HG03175 (cell line): ENCODE measurements around the gene FUT4.
A peak's percentile ranks its signal among the peaks of the same experiment; 100 is the strongest.
"Not testable (repeated sequence)": the region's sequence is repeated elsewhere in the genome, so short reads cannot be mapped to it uniquely, and the experiment has no call there.

Experiments used
- ATAC-seq: cut with Tn5 transposase; IDR thresholded peaks from one replicate; pipeline ENCODE4 v1.9.1; 2021; ENCODE audit warnings: mild to moderate bottlenecking, moderate library complexity; ENCODE audit not compliant: unreplicated experiment

Gene FUT4

DNA sequence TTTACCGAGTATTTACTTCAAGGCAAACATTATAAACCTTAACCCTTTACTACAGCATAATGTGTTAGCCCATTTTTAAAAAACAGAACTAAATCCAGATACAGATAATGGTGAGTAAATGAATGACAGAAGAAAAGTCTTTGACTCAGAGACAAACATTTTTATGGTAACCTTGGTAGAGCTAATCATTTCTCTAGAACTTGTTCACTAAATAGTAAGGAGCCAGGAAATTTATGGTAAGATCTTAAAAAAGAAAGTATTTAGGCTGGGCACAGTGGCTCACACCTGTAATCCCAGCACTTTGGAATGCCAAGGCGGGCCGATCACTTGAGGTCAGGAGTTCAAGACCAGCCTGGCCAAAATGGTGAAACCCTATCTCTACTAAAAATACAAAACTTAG lies 11.5 kb upstream of the FUT4 start:
- no peak for ATAC-seq

DNA sequence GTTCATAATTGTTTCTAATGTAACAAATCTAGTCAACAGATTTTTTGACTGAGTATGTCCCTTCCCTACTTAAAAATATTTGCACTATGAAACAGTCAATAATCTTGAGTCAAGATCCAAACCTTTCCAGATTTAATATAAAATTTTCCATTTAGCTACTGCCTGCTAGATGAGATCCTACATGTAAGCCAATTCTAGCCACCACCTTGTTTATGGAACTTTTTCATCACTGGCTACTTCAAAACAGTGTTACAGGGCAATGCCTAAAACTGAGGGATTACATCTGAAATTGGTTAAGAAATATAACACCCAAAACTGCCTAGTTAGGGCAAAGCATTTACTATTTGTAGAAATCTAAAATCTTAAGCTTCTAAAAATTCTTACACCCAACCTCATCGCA lies 10.5 kb upstream of the FUT4 start:
- no peak for ATAC-seq

DNA sequence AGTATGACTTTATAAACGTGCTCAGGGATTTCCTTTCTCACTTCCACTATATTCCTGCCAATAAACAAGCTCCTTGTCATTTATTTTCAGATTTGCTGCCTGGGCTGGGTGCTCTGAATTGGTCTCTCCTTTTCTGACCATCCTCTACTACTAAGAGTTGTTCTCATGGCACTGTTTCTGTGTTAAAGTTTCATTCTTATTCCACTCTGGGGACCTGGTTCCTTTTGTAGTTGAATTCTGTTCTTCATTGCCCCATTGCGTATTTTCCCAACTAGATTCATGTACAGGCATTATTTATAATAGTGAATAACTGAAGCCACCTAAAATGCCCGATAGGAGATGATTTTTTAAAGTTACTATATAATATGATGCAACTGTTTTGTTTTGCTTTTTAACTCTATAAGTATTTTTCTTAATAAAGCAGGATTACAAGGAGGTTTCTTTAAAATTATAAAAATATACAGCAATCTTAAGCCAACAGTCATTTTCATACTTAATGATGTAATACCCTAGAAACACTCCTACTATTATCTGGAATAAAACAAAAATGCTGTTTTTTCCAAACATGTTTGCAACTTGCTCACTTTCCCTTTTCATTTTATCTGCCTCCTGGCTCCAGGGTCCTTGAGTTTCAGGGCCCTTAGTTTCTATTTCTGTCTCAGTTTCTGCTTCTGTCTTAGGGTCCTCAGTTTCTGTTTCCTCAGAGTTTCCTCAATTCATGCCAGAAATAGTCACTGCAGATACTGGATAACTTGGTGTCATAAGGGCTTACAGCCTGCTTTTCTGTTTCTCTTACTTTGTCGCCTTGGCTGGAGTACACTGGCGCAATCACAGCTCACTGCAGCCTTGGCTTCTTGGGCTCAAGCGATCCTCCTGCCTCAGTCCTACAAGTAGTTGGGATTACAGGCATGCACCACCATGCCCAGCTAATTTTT lies 9.8 kb upstream of the FUT4 start:
- ATAC-seq = no peak

DNA sequence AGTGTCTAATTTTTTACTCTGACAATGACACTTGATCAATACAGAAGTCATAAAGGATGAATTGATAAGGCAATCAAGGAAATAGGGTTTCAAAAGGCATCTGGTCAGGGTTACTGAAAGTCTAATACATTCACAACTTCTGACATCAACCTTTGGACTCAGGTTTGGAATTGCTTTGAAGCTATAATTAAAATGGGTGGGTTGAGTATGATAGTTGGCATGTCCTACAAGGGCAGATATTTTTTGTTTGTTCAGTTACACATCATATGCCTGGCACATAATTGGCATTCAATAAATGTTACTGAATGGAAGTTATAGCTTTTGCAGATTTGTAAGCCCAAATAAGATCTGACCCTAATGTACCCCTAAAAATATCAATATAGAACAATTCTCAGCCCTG lies 7.3 kb upstream of the FUT4 start:
- ATAC-seq = no peak

DNA sequence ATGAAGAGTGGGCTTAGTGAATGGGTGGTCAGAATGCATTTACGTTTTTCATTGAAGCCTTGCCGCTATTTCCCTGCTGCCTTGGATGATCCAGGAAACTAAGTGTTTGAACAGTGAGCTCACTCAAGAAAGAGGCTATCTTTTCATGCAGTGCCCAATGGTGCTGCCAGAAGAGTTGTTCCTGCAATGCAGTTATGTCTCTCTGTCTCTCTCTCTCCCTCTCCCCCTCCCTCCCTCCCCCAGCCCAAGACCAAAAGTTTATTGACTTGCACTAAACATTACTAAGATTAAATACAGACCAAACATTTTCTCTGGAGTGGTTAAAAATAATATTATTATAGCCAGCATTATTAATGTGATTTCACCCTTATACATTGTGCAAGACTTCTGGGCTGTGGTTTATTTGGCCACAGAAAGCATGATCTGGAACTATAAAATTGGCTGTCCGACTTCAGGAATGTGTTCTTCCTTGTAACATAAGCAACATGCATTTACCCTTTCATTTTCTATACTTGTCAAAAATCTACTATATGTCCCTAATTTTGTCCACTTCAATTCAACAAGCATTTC lies 6.6 kb upstream of the FUT4 start:
- no peak for ATAC-seq

DNA sequence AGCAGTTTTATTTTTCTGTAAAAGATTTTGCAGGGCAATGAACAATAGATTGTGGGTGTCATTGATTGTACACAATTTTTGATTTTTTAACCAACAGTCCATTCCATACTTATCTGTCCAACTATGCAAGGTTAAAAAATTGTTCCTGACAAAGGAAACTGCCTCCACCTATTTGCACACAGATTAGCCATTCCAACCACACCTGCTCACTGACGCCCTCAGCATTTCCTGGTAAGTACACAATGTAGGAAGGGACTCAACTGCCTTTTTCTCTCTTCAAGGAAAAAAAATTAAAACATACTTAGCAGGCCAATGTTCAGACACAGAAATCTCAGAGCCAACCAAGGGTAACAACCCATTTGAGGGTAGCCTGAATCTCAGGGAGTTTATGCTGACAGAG lies 4.3 kb upstream of the FUT4 start:
- ATAC-seq = no peak

DNA sequence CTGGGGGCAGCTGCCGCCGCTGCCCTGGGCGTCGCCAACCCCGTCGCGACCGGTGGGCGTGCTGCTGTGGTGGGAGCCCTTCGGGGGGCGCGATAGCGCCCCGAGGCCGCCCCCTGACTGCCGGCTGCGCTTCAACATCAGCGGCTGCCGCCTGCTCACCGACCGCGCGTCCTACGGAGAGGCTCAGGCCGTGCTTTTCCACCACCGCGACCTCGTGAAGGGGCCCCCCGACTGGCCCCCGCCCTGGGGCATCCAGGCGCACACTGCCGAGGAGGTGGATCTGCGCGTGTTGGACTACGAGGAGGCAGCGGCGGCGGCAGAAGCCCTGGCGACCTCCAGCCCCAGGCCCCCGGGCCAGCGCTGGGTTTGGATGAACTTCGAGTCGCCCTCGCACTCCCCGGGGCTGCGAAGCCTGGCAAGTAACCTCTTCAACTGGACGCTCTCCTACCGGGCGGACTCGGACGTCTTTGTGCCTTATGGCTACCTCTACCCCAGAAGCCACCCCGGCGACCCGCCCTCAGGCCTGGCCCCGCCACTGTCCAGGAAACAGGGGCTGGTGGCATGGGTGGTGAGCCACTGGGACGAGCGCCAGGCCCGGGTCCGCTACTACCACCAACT lies 1.0 kb downstream of the FUT4 start:
- ATAC-seq = peak; percentile 1

DNA sequence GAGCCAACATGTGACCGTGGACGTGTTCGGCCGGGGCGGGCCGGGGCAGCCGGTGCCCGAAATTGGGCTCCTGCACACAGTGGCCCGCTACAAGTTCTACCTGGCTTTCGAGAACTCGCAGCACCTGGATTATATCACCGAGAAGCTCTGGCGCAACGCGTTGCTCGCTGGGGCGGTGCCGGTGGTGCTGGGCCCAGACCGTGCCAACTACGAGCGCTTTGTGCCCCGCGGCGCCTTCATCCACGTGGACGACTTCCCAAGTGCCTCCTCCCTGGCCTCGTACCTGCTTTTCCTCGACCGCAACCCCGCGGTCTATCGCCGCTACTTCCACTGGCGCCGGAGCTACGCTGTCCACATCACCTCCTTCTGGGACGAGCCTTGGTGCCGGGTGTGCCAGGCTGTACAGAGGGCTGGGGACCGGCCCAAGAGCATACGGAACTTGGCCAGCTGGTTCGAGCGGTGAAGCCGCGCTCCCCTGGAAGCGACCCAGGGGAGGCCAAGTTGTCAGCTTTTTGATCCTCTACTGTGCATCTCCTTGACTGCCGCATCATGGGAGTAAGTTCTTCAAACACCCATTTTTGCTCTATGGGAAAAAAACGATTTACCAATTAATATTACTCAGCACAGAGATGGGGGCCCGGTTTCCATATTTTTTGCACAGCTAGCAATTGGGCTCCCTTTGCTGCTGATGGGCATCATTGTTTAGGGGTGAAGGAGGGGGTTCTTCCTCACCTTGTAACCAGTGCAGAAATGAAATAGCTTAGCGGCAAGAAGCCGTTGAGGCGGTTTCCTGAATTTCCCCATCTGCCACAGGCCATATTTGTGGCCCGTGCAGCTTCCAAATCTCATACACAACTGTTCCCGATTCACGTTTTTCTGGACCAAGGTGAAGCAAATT lies 1.8 kb downstream of the FUT4 start:
- no peak for ATAC-seq

DNA sequence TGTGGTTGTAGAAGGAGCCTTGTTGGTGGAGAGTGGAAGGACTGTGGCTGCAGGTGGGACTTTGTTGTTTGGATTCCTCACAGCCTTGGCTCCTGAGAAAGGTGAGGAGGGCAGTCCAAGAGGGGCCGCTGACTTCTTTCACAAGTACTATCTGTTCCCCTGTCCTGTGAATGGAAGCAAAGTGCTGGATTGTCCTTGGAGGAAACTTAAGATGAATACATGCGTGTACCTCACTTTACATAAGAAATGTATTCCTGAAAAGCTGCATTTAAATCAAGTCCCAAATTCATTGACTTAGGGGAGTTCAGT lies 2.4 kb downstream of the FUT4 start:
- ATAC-seq = no peak

DNA sequence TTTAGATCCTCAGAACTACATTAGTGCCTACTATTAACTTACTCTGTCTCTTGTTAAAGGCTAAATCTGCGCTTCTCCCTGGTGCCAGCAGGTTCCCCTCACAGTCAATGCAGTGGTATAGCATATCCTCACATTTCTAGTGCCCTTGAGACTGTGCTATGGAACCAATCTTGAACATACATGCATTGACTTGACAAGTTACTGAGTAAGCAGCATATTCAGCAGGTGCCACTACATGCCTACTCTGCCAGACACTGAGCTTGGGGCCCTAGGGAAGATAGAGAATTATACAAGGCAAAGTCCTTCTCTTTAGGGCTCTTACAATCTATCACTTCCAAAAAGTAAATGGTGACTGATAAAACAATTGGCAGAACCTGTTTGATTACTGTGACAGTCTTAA lies 3.2 kb downstream of the FUT4 start:
- no peak for ATAC-seq

DNA sequence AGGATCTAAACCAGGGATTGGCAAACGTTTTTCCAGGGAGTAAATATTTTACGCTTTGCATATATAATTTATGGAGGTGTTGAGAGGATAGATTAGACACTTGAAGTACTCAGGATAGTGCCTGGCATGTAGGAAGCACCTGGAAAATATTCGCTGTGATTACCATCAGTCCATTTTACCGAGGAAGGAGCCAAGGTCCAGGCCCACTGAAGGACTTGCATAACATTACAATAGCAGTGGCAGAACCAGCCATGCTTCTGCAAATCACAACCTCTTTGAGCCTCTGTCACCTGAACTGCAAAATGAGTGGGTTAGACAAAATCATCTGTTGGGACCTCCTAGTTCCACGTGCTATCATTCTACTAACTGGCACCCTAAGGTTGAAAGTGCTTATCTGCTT lies 5.4 kb downstream of the FUT4 start:
- no peak for ATAC-seq

DNA sequence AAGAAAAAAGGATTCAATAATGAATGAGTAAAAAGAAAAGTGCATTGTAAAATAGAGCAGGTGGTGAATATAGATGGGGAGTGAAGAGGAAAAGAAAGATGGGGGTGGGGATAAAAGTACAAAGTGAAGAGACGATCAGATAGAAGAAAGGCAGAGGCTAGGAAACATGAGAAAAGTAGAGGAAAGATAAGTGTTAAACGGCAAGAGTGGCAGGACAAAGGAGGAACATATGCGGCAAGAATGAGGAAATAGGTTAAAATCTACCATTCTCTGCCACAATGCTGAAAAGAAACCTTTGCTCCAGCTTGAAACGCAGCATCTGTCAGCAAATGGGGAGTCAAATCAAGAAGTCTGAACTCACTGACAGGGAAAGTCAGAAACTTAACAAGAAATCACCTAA lies 6.8 kb downstream of the FUT4 start:
- no peak for ATAC-seq

DNA sequence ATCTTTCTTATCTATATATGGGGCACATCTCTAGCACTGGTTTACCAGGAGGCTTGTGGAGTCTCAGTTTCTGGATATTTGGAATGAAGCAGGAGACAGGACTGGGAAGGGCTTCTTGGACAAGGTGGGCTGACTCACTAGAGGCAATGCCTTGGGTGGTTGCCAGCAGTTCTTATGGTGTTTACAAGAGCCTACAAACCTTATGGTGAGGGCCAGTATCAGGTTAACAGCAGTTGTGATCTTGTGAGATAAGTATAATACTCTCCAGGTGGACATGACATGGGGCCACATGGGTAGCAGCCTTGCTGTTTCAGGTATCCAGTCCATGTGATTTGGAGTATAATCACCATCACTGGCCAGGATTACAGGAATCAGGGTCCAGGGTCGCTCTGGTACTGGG lies 10.2 kb downstream of the FUT4 start:
- no peak for ATAC-seq

DNA sequence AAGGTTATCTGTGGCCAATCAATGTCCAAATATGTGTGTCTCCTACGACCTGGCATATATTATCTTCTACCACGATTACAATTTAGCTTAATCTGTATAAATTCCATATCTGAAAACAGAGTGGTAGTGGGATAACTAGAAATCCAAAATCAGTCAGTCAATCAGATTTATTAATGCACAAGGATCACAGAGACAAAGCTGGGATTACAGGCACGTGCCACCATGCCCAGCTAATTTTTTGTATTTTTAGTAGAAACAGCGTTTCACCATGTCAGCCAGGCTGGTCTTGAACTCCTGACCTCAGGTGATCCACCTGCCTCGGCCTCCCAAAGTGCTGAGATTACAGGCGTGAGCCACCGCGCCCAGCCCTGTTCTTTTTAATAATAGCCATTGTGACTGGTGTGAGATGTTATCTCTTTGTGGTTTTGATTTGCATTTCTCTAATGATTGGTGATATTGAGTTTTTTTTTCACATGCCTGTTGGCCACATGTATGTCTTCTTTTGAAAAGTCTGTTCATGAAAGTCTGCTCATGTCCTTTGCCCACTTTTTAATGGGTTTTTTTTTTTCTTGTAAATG lies 12.1 kb downstream of the FUT4 start:
- ATAC-seq = not testable (repeated sequence)

DNA sequence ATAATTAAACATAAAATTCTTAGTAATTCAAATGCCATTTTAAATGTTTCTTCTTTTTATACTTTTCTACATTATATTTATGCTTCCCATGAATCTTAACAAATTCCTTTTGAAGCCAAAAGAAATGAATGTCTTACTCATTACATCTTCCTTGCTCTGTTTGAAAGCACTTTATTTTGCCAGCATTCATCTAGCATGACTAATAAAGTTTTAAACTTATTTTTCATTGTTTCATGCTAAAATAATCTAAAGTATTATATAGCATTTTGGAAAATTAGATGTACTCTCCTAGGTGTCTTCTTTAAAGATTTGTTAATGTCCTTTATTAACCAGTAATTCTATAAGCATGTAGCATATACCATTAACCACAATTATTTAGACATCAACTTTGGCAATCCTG lies 13.7 kb downstream of the FUT4 start:
- no peak for ATAC-seq

DNA sequence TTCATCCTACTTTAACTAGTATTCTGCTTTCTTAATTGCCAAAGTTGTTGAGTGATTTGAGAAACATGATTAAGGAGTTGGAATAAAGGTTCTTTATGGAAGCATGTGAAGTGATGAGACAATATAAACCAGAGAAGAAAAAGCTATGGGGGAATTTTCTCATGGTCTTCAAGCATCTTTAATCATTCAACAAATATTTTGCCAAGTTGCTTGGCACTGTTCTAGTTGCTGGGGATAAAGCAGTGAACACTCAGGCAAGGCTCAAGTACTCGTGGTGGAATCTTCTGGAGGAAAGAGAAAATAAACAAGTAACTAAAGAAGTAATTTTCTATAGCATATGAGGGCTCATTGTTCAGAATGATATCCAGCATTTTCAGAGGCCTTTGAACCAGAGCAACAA lies 14.3 kb downstream of the FUT4 start:
- ATAC-seq = no peak

DNA sequence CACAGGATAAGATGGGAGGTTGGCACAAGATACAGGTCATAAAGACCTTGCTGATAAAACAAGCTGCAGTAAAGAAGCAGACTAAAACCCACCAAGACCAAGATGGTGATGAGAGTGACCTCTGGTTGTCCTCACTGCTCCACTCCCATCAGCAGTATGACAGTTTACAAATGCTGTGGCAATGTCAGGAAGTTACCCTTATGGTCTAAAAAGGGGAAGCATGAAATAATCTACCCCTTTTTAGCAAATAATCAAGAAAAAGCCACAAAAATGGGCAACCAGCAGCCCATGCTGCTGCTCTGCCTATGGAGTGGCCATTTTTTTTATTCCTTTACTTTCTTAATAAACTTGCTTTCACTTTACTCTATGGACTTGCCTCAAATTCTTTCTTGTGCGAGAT lies 14.7 kb downstream of the FUT4 start:
- ATAC-seq = peak; percentile 64

DNA sequence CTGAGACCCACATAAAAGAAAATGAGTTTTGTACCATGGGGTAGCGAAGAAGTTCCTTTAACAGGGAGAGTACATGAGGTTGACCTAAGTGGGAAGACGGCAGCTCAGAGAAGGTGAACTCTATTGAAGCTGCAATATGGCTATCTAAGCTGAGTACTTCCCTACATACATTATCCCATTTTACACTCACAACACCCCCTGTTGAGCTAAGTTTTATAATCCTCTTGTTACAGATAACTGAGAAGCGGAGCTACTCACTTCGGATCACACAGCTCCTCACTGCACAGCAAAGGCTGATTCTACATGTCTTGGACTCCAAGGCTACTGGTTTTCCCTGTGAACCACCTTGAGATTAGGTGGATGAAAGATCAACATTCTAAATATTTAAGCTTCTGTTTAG lies 15.2 kb downstream of the FUT4 start:
- ATAC-seq = no peak

DNA sequence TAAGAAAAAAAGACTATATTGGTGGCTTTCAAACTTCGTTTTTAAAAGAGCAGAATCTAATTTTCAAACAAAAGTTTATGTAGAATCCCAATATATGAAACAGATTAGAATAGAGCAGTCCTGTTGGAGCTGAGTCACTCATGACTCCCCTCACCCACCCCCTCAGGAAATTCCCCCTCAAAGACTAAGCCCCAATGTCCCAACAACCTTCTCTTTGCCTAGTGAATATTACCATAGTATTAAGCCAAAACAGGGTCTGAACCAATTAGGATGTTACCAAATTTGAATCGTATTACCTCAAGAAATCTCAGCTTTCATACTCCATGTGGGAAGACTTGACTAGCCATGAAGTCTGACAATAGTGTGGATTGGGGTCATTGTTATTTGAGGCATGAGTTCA lies 15.6 kb downstream of the FUT4 start:
- ATAC-seq = no peak

DNA sequence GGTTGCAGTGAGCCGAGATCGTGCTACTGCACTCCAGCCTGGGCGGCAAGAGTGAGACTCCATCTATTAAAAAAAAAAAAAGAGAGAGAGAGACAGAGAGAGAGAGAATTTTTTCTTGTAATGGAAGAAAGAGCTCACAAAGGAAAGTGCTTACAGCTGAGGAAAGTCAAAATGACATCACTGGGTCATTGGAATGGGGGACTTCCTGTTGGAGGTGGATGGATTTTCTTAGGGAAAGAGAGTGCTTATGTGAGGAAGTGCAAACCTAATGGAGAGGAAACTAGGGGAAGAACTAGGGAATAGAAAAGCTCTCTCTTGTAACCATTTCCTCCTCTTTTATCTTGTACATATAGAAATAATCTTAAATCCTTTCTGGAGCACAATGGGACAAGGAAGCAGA lies 17.1 kb downstream of the FUT4 start:
- ATAC-seq = no peak
